ENCODE data around the gene BCAS3.
"Not testable (repeated sequence)": the region's sequence is repeated elsewhere in the genome, so short reads cannot be mapped to it uniquely, and the experiment has no call there.

The BCAS3 gene

GRCh38 chr17:61420745-61421398 is 743.2 kb downstream of the BCAS3 start:
- no peak for DNase-seq

- DNase-seq: no peak
Measured at GRCh38 chr17:61421460-61421859, 743.8 kb downstream of the BCAS3 start.

- DNase-seq: no peak
Measured at GRCh38 chr17:61422116-61422799, 744.6 kb downstream of the BCAS3 start.

GRCh38 chr17:61422869-61423268 is 745.2 kb downstream of the BCAS3 start:
- DNase-seq: no peak

- no peak for DNase-seq
Measured at GRCh38 chr17:61423967-61424649, 746.5 kb downstream of the BCAS3 start.

GRCh38 chr17:61425682-61426481 is 748.2 kb downstream of the BCAS3 start:
- DNase-seq: no peak

- DNase-seq: no peak
Measured at GRCh38 chr17:61426482-61427304, 749.0 kb downstream of the BCAS3 start.

- no peak for DNase-seq
Measured at GRCh38 chr17:61427567-61427966, 749.9 kb downstream of the BCAS3 start.

GRCh38 chr17:61429274-61429673 is 751.6 kb downstream of the BCAS3 start:
- DNase-seq: no peak

- DNase-seq: not testable (repeated sequence)
Measured at GRCh38 chr17:61429831-61430230, 752.2 kb downstream of the BCAS3 start.

GRCh38 chr17:61431594-61432311 is 754.1 kb downstream of the BCAS3 start:
- no peak for DNase-seq

- DNase-seq: no peak
Measured at GRCh38 chr17:61436273-61436672, 758.6 kb downstream of the BCAS3 start.

- DNase-seq: no peak
Measured at GRCh38 chr17:61436995-61437704, 759.5 kb downstream of the BCAS3 start.

- DNase-seq: no peak
Measured at GRCh38 chr17:61440697-61441096, 763.0 kb downstream of the BCAS3 start.

- not testable (repeated sequence) for DNase-seq
Measured at GRCh38 chr17:61441507-61441906, 763.9 kb downstream of the BCAS3 start.

- DNase-seq: no peak
Measured at GRCh38 chr17:61442136-61442775, 764.6 kb downstream of the BCAS3 start.
